ENCODE measurements around the gene MARF1. TPM values are rescaled to one million over a fixed set of nuclear protein-coding genes. Genes with fewer than 3 reads are reported as not detected.

The MARF1 gene
- total and polyA plus RNA-seq, 2 of the 8 experiments (the other 6 are each of a cell fraction or from before 2014, with no cell fraction given) = 5.6 to 31.4 TPM

DNA sequence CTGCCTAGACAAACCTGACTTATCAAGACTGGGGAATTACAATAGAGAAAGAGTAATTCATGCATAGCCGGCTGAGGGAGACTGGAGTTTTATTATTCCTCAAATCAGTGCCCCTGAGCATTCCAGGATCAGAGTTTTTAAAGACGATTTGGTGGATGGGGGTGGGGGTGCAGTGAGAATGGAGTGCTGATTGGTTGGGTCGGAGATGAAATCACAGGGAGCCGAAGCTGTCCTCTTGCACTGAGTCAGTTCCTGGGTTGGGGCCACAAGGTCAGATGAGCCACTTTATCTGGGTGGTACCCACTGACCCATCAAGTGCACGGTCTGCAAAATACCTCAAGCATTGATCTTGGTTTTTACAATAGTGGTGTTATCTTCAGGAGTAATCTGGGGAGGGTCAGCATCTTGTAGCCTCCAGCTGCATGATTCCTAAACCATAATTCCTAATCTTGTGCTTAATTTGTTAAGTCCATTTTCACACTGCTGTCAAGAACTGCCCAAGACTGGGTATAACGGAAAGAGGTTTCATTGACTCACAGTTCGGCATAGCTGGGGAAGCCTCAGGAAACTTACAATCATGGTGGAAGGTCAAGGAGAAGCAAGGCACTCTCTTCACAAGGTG lies 69.6 kb downstream of the MARF1 start (continued):
- TF ChIP-seq, protein P1, sequence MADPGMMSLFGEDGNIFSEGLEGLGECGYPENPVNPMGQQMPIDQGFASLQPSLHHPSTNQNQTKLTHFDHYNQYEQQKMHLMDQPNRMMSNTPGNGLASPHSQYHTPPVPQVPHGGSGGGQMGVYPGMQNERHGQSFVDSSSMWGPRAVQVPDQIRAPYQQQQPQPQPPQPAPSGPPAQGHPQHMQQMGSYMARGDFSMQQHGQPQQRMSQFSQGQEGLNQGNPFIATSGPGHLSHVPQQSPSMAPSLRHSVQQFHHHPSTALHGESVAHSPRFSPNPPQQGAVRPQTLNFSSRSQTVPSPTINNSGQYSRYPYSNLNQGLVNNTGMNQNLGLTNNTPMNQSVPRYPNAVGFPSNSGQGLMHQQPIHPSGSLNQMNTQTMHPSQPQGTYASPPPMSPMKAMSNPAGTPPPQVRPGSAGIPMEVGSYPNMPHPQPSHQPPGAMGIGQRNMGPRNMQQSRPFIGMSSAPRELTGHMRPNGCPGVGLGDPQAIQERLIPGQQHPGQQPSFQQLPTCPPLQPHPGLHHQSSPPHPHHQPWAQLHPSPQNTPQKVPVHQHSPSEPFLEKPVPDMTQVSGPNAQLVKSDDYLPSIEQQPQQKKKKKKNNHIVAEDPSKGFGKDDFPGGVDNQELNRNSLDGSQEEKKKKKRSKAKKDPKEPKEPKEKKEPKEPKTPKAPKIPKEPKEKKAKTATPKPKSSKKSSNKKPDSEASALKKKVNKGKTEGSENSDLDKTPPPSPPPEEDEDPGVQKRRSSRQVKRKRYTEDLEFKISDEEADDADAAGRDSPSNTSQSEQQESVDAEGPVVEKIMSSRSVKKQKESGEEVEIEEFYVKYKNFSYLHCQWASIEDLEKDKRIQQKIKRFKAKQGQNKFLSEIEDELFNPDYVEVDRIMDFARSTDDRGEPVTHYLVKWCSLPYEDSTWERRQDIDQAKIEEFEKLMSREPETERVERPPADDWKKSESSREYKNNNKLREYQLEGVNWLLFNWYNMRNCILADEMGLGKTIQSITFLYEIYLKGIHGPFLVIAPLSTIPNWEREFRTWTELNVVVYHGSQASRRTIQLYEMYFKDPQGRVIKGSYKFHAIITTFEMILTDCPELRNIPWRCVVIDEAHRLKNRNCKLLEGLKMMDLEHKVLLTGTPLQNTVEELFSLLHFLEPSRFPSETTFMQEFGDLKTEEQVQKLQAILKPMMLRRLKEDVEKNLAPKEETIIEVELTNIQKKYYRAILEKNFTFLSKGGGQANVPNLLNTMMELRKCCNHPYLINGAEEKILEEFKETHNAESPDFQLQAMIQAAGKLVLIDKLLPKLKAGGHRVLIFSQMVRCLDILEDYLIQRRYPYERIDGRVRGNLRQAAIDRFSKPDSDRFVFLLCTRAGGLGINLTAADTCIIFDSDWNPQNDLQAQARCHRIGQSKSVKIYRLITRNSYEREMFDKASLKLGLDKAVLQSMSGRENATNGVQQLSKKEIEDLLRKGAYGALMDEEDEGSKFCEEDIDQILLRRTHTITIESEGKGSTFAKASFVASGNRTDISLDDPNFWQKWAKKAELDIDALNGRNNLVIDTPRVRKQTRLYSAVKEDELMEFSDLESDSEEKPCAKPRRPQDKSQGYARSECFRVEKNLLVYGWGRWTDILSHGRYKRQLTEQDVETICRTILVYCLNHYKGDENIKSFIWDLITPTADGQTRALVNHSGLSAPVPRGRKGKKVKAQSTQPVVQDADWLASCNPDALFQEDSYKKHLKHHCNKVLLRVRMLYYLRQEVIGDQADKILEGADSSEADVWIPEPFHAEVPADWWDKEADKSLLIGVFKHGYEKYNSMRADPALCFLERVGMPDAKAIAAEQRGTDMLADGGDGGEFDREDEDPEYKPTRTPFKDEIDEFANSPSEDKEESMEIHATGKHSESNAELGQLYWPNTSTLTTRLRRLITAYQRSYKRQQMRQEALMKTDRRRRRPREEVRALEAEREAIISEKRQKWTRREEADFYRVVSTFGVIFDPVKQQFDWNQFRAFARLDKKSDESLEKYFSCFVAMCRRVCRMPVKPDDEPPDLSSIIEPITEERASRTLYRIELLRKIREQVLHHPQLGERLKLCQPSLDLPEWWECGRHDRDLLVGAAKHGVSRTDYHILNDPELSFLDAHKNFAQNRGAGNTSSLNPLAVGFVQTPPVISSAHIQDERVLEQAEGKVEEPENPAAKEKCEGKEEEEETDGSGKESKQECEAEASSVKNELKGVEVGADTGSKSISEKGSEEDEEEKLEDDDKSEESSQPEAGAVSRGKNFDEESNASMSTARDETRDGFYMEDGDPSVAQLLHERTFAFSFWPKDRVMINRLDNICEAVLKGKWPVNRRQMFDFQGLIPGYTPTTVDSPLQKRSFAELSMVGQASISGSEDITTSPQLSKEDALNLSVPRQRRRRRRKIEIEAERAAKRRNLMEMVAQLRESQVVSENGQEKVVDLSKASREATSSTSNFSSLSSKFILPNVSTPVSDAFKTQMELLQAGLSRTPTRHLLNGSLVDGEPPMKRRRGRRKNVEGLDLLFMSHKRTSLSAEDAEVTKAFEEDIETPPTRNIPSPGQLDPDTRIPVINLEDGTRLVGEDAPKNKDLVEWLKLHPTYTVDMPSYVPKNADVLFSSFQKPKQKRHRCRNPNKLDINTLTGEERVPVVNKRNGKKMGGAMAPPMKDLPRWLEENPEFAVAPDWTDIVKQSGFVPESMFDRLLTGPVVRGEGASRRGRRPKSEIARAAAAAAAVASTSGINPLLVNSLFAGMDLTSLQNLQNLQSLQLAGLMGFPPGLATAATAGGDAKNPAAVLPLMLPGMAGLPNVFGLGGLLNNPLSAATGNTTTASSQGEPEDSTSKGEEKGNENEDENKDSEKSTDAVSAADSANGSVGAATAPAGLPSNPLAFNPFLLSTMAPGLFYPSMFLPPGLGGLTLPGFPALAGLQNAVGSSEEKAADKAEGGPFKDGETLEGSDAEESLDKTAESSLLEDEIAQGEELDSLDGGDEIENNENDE (IDR thresholded peaks at IDR 0.05; ENCODE audit: insufficient replicate concordance, low read length) = no peak
- TF ChIP-seq NRF1 (IDR thresholded peaks at IDR 0.05; ENCODE audit: low read depth, low read length) (no peak), TBP (IDR thresholded peaks at IDR 0.05; ENCODE audit: low read depth, low read length) (no peak), HDAC2 (IDR thresholded peaks at IDR 0.05; ENCODE audit: borderline replicate concordance in 1 of 2, low read depth in 2 of 2, low read length in 2 of 2) (no peak)
- TF ChIP-seq, protein P2, sequence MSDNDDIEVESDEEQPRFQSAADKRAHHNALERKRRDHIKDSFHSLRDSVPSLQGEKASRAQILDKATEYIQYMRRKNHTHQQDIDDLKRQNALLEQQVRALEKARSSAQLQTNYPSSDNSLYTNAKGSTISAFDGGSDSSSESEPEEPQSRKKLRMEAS (IDR thresholded peaks at IDR 0.05) = no peak
- TF ChIP-seq, protein P3, sequence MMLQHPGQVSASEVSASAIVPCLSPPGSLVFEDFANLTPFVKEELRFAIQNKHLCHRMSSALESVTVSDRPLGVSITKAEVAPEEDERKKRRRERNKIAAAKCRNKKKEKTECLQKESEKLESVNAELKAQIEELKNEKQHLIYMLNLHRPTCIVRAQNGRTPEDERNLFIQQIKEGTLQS (IDR thresholded peaks at IDR 0.05; ENCODE audit: insufficient read depth, low read depth, low read length) = no peak

Data from H1 (cell line).